GM21381 (cell line): Measurements from ENCODE around the gene FIBCD1.
"Not testable (repeated sequence)": the region's sequence is repeated elsewhere in the genome, so short reads cannot be mapped to it uniquely, and the experiment has no call there.

Experiments used
- ATAC-seq: cut with Tn5 transposase; IDR thresholded peaks from one replicate; pipeline ENCODE4 v1.9.1; 2021; ENCODE audit warnings: mild to moderate bottlenecking, moderate library complexity; ENCODE audit not compliant: unreplicated experiment

Gene FIBCD1

GRCh38 chr9:130955947-130956621 is 17.0 kb upstream of the FIBCD1 start:
- no peak for ATAC-seq

GRCh38 chr9:130954925-130955324 is 15.9 kb upstream of the FIBCD1 start:
- ATAC-seq = not testable (repeated sequence)

- ATAC-seq = no peak
Measured at GRCh38 chr9:130954317-130954716, 15.3 kb upstream of the FIBCD1 start.

- ATAC-seq = no peak
Measured at GRCh38 chr9:130952065-130952762, 13.2 kb upstream of the FIBCD1 start.

- no peak for ATAC-seq
Measured at GRCh38 chr9:130950039-130950311, 10.9 kb upstream of the FIBCD1 start.

GRCh38 chr9:130949188-130950038 is 10.4 kb upstream of the FIBCD1 start:
- ATAC-seq = no peak

GRCh38 chr9:130948266-130948665 is 9.2 kb upstream of the FIBCD1 start:
- ATAC-seq = no peak

- no peak for ATAC-seq
Measured at GRCh38 chr9:130947618-130948140, 8.6 kb upstream of the FIBCD1 start.

GRCh38 chr9:130946766-130947617 is 7.9 kb upstream of the FIBCD1 start:
- no peak for ATAC-seq

- ATAC-seq = no peak
Measured at GRCh38 chr9:130945173-130945572, 6.1 kb upstream of the FIBCD1 start.

- ATAC-seq = no peak
Measured at GRCh38 chr9:130944510-130945058, 5.5 kb upstream of the FIBCD1 start.

GRCh38 chr9:130943777-130944176 is 4.7 kb upstream of the FIBCD1 start:
- ATAC-seq = no peak

GRCh38 chr9:130943221-130943620 is 4.2 kb upstream of the FIBCD1 start:
- no peak for ATAC-seq

- no peak for ATAC-seq
Measured at GRCh38 chr9:130942679-130943078, 3.6 kb upstream of the FIBCD1 start.

- ATAC-seq = no peak
Measured at GRCh38 chr9:130942084-130942483, 3.0 kb upstream of the FIBCD1 start.

GRCh38 chr9:130940693-130941576 is 1.9 kb upstream of the FIBCD1 start:
- ATAC-seq = no peak

- ATAC-seq = no peak
Measured at GRCh38 chr9:130940027-130940549, 1.0 kb upstream of the FIBCD1 start.

- ATAC-seq = no peak
Measured at GRCh38 chr9:130939405-130940026, 469 bp upstream of the FIBCD1 start.

- ATAC-seq = no peak
Measured at GRCh38 chr9:130938184-130938651, 829 bp downstream of the FIBCD1 start.
